Cerebellar cortex (tissue), 1 donor: ENCODE results near the gene XAF1.
"Not testable (repeated sequence)": the region's sequence is repeated elsewhere in the genome, so short reads cannot be mapped to it uniquely, and the experiment has no call there.

Source experiments
- DNase-seq: peaks from one replicate; pipeline ENCODE4 v3.0.0-alpha.2; 2015; ENCODE audit warnings: low spot score

XAF1 gene

GRCh38 chr17:6753546-6753945 is 2.3 kb upstream of the XAF1 start:
- no peak for DNase-seq

GRCh38 chr17:6755281-6755680 is 565 bp upstream of the XAF1 start:
- DNase-seq, result no peak

GRCh38 chr17:6756425-6757031 is 682 bp downstream of the XAF1 start:
- no peak for DNase-seq

- DNase-seq, result no peak
These were observed 1.9 kb downstream of the XAF1 start for GRCh38 chr17:6757747-6758146.

- no peak for DNase-seq
These were observed 5.9 kb downstream of the XAF1 start for GRCh38 chr17:6761779-6762178.

GRCh38 chr17:6768447-6768846 is 12.6 kb downstream of the XAF1 start:
- DNase-seq, result no peak

GRCh38 chr17:6772016-6772415 is 16.2 kb downstream of the XAF1 start:
- no peak for DNase-seq

GRCh38 chr17:6774906-6775305 is 19.1 kb downstream of the XAF1 start:
- DNase-seq, result not testable (repeated sequence)

GRCh38 chr17:6775871-6776405 is 20.1 kb downstream of the XAF1 start, which contains the start of gene FBXO39:
Gene FBXO39 (plus strand): TSS chr17:6776215. CDS start chr17:6779869, 3,654 bp downstream.
- no peak for DNase-seq

GRCh38 chr17:6779411-6779810 is 23.6 kb downstream of the XAF1 start:
- DNase-seq, result no peak

GRCh38 chr17:6780001-6780400 is 24.2 kb downstream of the XAF1 start:
- no peak for DNase-seq

GRCh38 chr17:6780886-6781285 is 25.0 kb downstream of the XAF1 start:
- DNase-seq, result no peak

- no peak for DNase-seq
These were observed 26.4 kb downstream of the XAF1 start for GRCh38 chr17:6782244-6782643.

GRCh38 chr17:6786618-6787017 is 30.8 kb downstream of the XAF1 start:
- DNase-seq, result no peak

- DNase-seq, result no peak
These were observed 31.3 kb downstream of the XAF1 start for GRCh38 chr17:6787081-6787693.

- no peak for DNase-seq
These were observed 33.3 kb downstream of the XAF1 start for GRCh38 chr17:6789146-6789545.

- DNase-seq, result no peak
These were observed 38.1 kb downstream of the XAF1 start for GRCh38 chr17:6793748-6794493.

GRCh38 chr17:6796017-6796886 is 40.4 kb downstream of the XAF1 start:
- no peak for DNase-seq

- DNase-seq, result no peak
These were observed 41.1 kb downstream of the XAF1 start for GRCh38 chr17:6796887-6797490.

GRCh38 chr17:6797718-6798351 is 42.0 kb downstream of the XAF1 start:
- DNase-seq, result no peak

- DNase-seq, result no peak
These were observed 43.9 kb downstream of the XAF1 start for GRCh38 chr17:6799738-6800137.
